ENCODE results near the gene CTSO.

GRCh38 chr4:155973639-155974475, 20.2 kb upstream of the CTSO start:
- TF ChIP-seq POLR2AphosphoS5 (IDR thresholded peaks at IDR 0.05) (no peak), CTCF (IDR thresholded peaks at IDR 0.05) (no peak), POLR2A (IDR thresholded peaks at IDR 0.05) (no peak), EP300 (IDR thresholded peaks at IDR 0.05) (no peak)

Measured in stomach (tissue), 4 donors.